ENCODE results near the gene HTATIP2. TPM values are rescaled to one million over a fixed set of nuclear protein-coding genes. Genes with fewer than 3 reads are reported as not detected.

The HTATIP2 gene
- polyA plus RNA-seq, 3 donors = 31.5 to 108 (median 102) TPM

DNA sequence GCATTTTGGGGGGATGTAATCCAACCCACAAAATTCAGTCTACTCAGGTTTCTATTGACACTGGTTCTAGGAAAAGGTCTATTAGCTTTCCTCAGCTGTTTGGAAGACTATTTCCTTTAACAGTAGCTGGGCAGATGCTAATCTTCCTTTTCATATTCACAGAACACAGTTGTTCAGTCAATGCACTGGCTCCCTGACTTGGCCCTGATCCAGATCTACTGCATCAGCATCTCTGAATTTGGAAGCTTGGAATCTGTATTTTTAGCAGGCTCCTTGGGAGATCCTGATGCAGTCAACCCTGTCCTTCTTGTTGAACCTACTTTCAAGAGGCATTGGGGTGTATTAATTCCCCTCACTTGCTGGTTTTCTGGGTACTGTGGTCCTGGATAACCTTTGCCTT is 6.3 kb downstream of the HTATIP2 start:
- H3K4me3 ChIP-seq (replicated peaks in 1 of 3; ENCODE audit: low read depth in 2 of 3, low read length in 3 of 3) = no peak overlapping the region
- H3K27ac ChIP-seq (ENCODE audit: low read depth in 1 of 2, low read length in 2 of 2) = no peak overlapping the region
- no peak overlapping the region for H3K4me2 ChIP-seq (replicated peaks; ENCODE audit: extremely low read depth, low read length, poor library complexity, severe bottlenecking)
- no peaks in the 10 kb centered on the region for H3K79me2 ChIP-seq (ENCODE audit: insufficient read depth, low read length)
- Mint-ChIP-seq H3K9me3 (peaks cover 0 to 3% (median 0%) of the 10 kb centered on the region in 7 donors), H3K36me3 (peaks cover 55 to 58% of the 10 kb centered on the region in 2 donors), H3K27me3 (ENCODE audit: low read depth in 3 of 3) (peaks cover 0 to 4% (median 0%) of the 10 kb centered on the region in 3 donors), H3K4me3 (no peak overlapping the region), H3K4me1 (peaks cover 29% of the 10 kb centered on the region), H3K27ac (no peak overlapping the region)
- peaks cover 9 to 67% of the 10 kb centered on the region in 2 donors for H3K36me3 ChIP-seq (replicated peaks in 1 of 2; ENCODE audit: control insufficient read depth in 1 of 2, insufficient read depth in 2 of 2, low read length in 2 of 2)
- intact Hi-C loops (cut with micrococcal nuclease) = no loop called here
- TF ChIP-seq, protein P1, sequence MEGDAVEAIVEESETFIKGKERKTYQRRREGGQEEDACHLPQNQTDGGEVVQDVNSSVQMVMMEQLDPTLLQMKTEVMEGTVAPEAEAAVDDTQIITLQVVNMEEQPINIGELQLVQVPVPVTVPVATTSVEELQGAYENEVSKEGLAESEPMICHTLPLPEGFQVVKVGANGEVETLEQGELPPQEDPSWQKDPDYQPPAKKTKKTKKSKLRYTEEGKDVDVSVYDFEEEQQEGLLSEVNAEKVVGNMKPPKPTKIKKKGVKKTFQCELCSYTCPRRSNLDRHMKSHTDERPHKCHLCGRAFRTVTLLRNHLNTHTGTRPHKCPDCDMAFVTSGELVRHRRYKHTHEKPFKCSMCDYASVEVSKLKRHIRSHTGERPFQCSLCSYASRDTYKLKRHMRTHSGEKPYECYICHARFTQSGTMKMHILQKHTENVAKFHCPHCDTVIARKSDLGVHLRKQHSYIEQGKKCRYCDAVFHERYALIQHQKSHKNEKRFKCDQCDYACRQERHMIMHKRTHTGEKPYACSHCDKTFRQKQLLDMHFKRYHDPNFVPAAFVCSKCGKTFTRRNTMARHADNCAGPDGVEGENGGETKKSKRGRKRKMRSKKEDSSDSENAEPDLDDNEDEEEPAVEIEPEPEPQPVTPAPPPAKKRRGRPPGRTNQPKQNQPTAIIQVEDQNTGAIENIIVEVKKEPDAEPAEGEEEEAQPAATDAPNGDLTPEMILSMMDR (IDR thresholded peaks at IDR 0.05) = no peak
- H4K20me1 ChIP-seq (ENCODE audit: insufficient read depth, low read length) = no peaks in the 10 kb centered on the region
- H3K4me1 ChIP-seq (ENCODE audit: control insufficient read depth in 1 of 2, insufficient read depth in 2 of 2, low read length in 2 of 2) = peaks cover under 1 to 22% of the 10 kb centered on the region in 2 donors
- no peak overlapping the region for H3K9ac ChIP-seq (ENCODE audit: insufficient read depth, low read length, poor library complexity, severe bottlenecking)
- no peak overlapping the region for H2AFZ ChIP-seq (ENCODE audit: insufficient read depth, low read depth, low read length, poor library complexity, severe bottlenecking)
- H3K9me3 ChIP-seq (replicated peaks in 1 of 2; ENCODE audit: control insufficient read depth in 1 of 2, insufficient read depth in 1 of 2, low read length in 2 of 2) = no peaks in the 10 kb centered on the region
- H3K27me3 ChIP-seq (ENCODE audit: control insufficient read depth in 2 of 2, insufficient read depth in 2 of 2, low read length in 2 of 2) = no peaks in the 10 kb centered on the region
- no peak for DNase-seq

DNA sequence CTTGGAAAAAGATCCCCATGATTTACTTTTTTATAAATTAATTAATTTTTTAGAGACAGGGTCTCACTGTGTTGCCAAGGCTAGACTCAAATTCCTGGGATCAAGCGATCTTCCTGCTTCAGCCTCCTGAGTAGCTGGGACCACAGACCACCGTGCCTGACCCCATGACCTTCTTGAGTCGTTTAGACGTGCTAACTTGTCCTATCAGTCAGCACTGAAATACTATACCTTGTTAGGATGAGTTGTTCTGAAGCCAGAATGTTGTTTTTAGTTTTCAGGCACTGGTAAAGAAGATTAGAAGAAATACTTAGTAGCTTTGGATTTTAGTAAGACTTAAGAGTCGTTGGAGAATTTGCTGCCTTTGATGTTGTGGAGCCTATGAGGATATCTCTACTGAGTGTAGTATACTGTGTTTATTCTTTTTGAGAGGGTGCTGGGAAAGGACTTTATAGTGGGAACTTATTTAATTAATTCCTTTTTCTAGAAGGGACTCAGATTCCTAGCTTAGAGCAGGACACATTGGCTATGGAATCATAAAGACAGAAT is 8.6 kb downstream of the HTATIP2 start:
- Histone ChIP-seq H2AFZ (ENCODE audit: insufficient read depth, low read depth, low read length, poor library complexity, severe bottlenecking) (no peak overlapping the region), H3K9ac (ENCODE audit: insufficient read depth, low read length, poor library complexity, severe bottlenecking) (no peak overlapping the region), H3K9me3 (replicated peaks in 1 of 2; ENCODE audit: control insufficient read depth in 1 of 2, insufficient read depth in 1 of 2, low read length in 2 of 2) (no peaks in the 10 kb centered on the region), H3K79me2 (ENCODE audit: insufficient read depth, low read length) (no peaks in the 10 kb centered on the region), H3K27me3 (ENCODE audit: control insufficient read depth in 2 of 2, insufficient read depth in 2 of 2, low read length in 2 of 2) (no peaks in the 10 kb centered on the region), H3K4me2 (replicated peaks; ENCODE audit: extremely low read depth, low read length, poor library complexity, severe bottlenecking) (no peak overlapping the region), H3K4me3 (replicated peaks in 1 of 3; ENCODE audit: low read depth in 2 of 3, low read length in 3 of 3) (no peak overlapping the region), H3K27ac (ENCODE audit: low read depth in 1 of 2, low read length in 2 of 2) (no peak overlapping the region), H3K36me3 (replicated peaks in 1 of 2; ENCODE audit: control insufficient read depth in 1 of 2, insufficient read depth in 2 of 2, low read length in 2 of 2) (peaks cover 19 to 82% of the 10 kb centered on the region in 2 donors), H3K4me1 (ENCODE audit: control insufficient read depth in 1 of 2, insufficient read depth in 2 of 2, low read length in 2 of 2) (peaks cover 0 to 6% of the 10 kb centered on the region in 2 donors), H4K20me1 (ENCODE audit: insufficient read depth, low read length) (no peaks in the 10 kb centered on the region)
- peaks cover 0 to 3% (median 0%) of the 10 kb centered on the region in 7 donors for H3K9me3 Mint-ChIP-seq
- TF ChIP-seq, protein P1 (IDR thresholded peaks at IDR 0.05) = no peak
- 100% methylated on average over 1 of the region's 5 CpGs for WGBS (ENCODE audit: insufficient coverage)
- H3K4me3 Mint-ChIP-seq = no peak overlapping the region
- no peak for DNase-seq
- H3K36me3 Mint-ChIP-seq = peaks cover 64 to 76% of the 10 kb centered on the region in 2 donors
- intact Hi-C loops (cut with micrococcal nuclease) = no loop called here
- no peak overlapping the region for H3K27ac Mint-ChIP-seq
- H3K4me1 Mint-ChIP-seq = peaks cover 9% of the 10 kb centered on the region
- no peaks in the 10 kb centered on the region for H3K27me3 Mint-ChIP-seq (ENCODE audit: low read depth in 3 of 3)

Data from CD14-positive monocyte (primary cell).